Gastroesophageal sphincter (tissue), 4 donors: Measurements from ENCODE around the gene ABL1. TPM values are rescaled to one million over a fixed set of nuclear protein-coding genes. Genes with fewer than 3 reads are reported as not detected.

Experiments
- ATAC-seq: fragments of 150-250 bp; one replicate; pipeline ENCODE4 v1.9.1; 2016; ENCODE audit warnings: mild to moderate bottlenecking, moderate library complexity
- H3K27ac ChIP-seq, 4 donors: fragments of 200-600 bp; sonication (generic) in 3 of 4; 1 replicate in 3 of 4; 2 replicates in 1 of 4; pipeline ENCODE4 v1.5.1; 2016 to 2019
- H3K27me3 ChIP-seq: fragments of 200-600 bp; sonication (generic); one replicate; pipeline ENCODE4 v1.5.1; 2019
- H3K36me3 ChIP-seq, 2 donors: fragments of 200-600 bp; sonication (generic); one replicate each; pipeline ENCODE4 v1.5.1; 2019; ENCODE audit warnings: control low read depth in 1 of 2
- H3K4me1 ChIP-seq, 3 donors: fragments of 200-600 bp; sonication (generic); 1 replicate in 2 of 3; 2 replicates in 1 of 3; pipeline ENCODE4 v1.5.1; 2016 to 2019; ENCODE audit warnings: control low read depth in 2 of 3
- H3K4me3 ChIP-seq, 2 donors: fragments of 200-600 bp; sonication (generic); one replicate each; pipeline ENCODE4 v1.5.1; 2019; ENCODE audit warnings: mild to moderate bottlenecking in 1 of 2, moderate library complexity in 1 of 2
- H3K9me3 ChIP-seq, 3 donors: fragments of 200-600 bp; sonication (generic); one replicate each; pipeline ENCODE4 v1.5.1; 2017 to 2019; ENCODE audit warnings: control low read depth in 2 of 3
- EP300 ChIP-seq: sonication (generic); formaldehyde crosslinking; IDR thresholded peaks from one replicate; pipeline ENCODE4 v1.6.1; 2017; ENCODE audit warnings: antibody characterized with exemption, mild to moderate bottlenecking
- POLR2A ChIP-seq, 2 donors: fragments of 450-650 bp; IDR thresholded peaks; one replicate each; pipeline ENCODE4 v1.6.1; 2017; ENCODE audit warnings: antibody characterized with exemption in 2 of 2, mild to moderate bottlenecking in 2 of 2, moderate library complexity in 1 of 2
- POLR2AphosphoS5 ChIP-seq: sonication (generic); formaldehyde crosslinking; IDR thresholded peaks from one replicate; pipeline ENCODE4 v1.6.1; 2017; ENCODE audit warnings: antibody characterized with exemption
- WGBS, 2 donors: methylation state at CpG; one replicate each; pipeline ENCODE4 v1.1.5; 2018; ENCODE audit warnings: low coverage in 1 of 2; 5-methylcytosine and 5-hydroxymethylcytosine counted together
- total RNA-seq, 4 donors: library from RNA; depleted of rRNA; stranded (reverse); fragments of >200 nt; gene quantifications; one replicate each; pipeline ENCODE4 v1.1.0, GENCODE V29; 2016
- TF ChIP-seq, protein P1 (sequence below), 4 experiments: fragments of 200-600 bp in 2 of 4; fragments of 450-650 bp in 2 of 4; sonication (generic) in 1 of 4; IDR thresholded peaks; one replicate each; pipeline ENCODE4 v1.5.1; 2017 to 2019; ENCODE audit warnings: antibody characterized with exemption in 4 of 4, mild to moderate bottlenecking in 2 of 4, moderate library complexity in 2 of 4

Gene ABL1
- total RNA-seq, 4 donors from 2014 or later, result 81.4 to 147 (median 125) TPM

DNA sequence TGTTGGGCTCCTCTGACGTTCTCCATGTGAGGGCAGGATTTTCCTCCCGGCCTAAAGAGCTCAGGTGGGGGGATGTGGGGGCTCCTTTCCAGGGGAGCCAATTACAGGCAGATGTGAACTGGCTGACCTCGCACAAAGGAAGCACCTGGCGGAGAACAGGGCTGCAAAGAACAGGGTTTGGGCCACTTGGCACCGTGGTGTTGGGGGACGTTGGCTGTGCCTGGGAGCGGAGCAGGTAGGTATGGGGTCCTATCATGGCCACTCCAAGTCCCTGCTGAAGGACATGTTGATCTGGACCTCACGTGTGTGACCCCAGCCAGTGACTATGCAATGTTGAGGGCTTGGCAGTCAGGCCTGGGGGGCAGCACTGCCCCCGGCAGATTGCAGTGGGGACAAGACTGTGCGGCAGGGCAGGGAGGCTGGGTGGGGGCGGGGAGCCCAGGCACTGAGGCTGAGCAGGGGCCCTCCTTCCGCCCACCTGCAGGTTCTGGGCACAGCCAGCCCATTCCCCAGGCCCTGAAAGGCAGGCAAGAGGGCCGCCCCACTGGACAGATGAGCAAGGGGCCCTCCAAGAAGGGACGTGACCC lies 84.6 kb downstream of the ABL1 start:
- TF ChIP-seq, protein P1, sequence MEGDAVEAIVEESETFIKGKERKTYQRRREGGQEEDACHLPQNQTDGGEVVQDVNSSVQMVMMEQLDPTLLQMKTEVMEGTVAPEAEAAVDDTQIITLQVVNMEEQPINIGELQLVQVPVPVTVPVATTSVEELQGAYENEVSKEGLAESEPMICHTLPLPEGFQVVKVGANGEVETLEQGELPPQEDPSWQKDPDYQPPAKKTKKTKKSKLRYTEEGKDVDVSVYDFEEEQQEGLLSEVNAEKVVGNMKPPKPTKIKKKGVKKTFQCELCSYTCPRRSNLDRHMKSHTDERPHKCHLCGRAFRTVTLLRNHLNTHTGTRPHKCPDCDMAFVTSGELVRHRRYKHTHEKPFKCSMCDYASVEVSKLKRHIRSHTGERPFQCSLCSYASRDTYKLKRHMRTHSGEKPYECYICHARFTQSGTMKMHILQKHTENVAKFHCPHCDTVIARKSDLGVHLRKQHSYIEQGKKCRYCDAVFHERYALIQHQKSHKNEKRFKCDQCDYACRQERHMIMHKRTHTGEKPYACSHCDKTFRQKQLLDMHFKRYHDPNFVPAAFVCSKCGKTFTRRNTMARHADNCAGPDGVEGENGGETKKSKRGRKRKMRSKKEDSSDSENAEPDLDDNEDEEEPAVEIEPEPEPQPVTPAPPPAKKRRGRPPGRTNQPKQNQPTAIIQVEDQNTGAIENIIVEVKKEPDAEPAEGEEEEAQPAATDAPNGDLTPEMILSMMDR (IDR thresholded peaks at IDR 0.05), result no peak
- TF ChIP-seq POLR2A (IDR thresholded peaks at IDR 0.05) (no peak), EP300 (no peak), POLR2AphosphoS5 (no peak)
- peaks cover 27% of the 10 kb centered on the region for H3K27me3 ChIP-seq
- 75% methylated on average over 6 of the region's 14 CpGs; no CpG with 5 or more reads in 1 of the 2 donors for WGBS, 2 donors

DNA sequence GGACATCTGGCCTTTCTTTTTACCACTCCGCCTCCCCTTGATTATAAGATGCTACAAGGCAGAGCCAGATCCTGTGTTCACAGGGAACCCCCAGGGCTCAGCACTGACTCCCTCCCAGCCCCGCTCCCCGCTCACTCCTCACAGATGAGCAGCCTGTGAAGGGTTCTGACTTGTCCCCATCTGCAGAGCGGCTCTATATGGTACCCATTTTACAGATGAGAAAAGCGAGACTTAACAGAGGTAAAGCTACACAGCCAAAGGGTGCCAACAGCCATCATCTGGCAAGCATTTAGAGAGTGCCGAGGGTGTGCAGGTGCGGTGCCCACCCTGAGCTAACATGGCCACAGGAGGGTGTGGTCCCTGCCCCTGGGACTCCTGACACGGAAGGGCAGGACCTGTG lies 85.2 kb downstream of the ABL1 start:
- Histone ChIP-seq H3K27ac (no peak overlapping the region), H3K4me1 (peaks cover 0 to 8% (median 0%) of the 10 kb centered on the region in 3 donors), H3K36me3 (no peaks in the 10 kb centered on the region), H3K4me3 (no peak overlapping the region), H3K9me3 (no peaks in the 10 kb centered on the region), H3K27me3 (peaks cover 27% of the 10 kb centered on the region)
- WGBS, 2 donors, result no CpG with 5 or more reads among the region's 8 CpGs
- no peak for ATAC-seq
- TF ChIP-seq POLR2AphosphoS5, result no peak
- TF ChIP-seq POLR2A (IDR thresholded peaks at IDR 0.05), result no peak
- TF ChIP-seq, protein P1 (IDR thresholded peaks at IDR 0.05), result no peak
- no peak for TF ChIP-seq EP300

More for the DNA sequence above, 84.6 kb downstream of the ABL1 start:
- Histone ChIP-seq H3K36me3 (no peaks in the 10 kb centered on the region), H3K4me3 (no peak overlapping the region), H3K9me3 (no peaks in the 10 kb centered on the region), H3K4me1 (peaks cover 0 to 8% (median 0%) of the 10 kb centered on the region in 3 donors), H3K27ac (no peak overlapping the region)
- ATAC-seq, result no peak

DNA sequence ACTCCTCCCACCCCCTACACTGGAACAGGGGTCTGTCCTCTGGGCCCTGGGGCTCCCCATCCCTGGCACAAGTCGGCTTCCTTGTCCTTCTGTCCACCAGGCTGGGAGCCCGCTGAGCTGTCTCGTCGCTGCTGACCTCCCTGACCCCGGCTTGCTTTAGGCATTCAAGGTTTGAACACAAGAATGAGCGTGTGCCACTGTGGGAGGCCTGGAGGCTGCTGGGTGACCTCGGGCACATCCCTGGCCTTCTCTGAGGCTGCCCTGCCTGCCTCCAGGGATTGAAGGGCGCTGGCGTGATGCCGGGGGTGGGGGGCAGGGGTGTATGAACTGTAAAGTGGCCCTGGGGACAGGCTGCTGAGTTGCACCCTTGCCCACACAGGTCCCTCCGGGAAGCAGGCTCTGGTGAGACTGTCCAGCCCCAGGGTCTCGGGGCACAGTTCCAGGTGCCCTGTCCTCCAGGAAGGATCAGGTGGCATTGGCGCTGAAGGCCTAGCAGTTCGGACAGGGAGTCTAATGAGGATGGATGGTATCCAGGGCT lies 85.8 kb downstream of the ABL1 start:
- H3K27ac ChIP-seq, result no peak overlapping the region
- H3K36me3 ChIP-seq, result no peaks in the 10 kb centered on the region
- WGBS, 2 donors, result no CpG with 5 or more reads among the region's 14 CpGs
- H3K27me3 ChIP-seq, result peaks cover 27% of the 10 kb centered on the region
- no peak for ATAC-seq
- H3K9me3 ChIP-seq, result no peaks in the 10 kb centered on the region
- peaks cover 0 to 9% (median 0%) of the 10 kb centered on the region in 3 donors for H3K4me1 ChIP-seq
- TF ChIP-seq, protein P1 (IDR thresholded peaks at IDR 0.05), result no peak
- TF ChIP-seq POLR2A (IDR thresholded peaks at IDR 0.05) (no peak), POLR2AphosphoS5 (no peak), EP300 (no peak)
- no peak overlapping the region for H3K4me3 ChIP-seq

DNA sequence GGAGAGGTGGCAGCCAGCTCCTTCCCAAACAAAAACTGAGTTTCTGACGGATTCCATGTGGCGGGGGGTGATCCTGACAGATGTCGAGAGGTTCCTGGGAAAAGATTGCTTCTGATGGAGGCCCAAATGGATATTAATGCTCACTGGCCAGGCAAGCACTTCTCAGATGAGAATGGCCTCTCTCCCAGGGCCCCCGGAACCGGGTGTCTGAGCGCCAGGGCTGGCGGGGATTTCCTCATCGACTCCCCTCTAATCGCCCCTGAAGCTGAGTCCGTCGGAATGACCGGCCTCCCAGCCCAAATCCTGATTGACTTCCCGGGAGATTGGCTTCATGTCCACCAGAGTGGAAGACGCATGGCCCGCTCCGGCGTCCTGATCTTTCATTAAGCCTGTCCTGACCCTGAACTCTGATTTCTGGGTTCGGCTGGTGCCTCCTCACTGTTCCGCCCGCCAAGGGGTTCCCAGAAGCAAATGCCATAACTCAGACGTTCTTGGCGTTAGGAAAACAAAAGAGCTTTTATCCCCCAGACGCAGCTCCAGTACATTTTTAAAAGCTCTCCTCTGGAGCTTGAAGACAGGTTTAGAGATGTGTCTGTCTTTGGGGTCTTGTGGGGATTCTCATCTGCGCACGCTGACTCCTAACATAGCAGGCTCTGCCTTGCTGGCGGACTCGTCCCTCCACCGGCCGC lies 86.4 kb downstream of the ABL1 start:
- H3K4me1 ChIP-seq, result peaks cover 0 to 12% (median 0%) of the 10 kb centered on the region in 3 donors
- H3K9me3 ChIP-seq, result no peaks in the 10 kb centered on the region

More for the DNA sequence above, 86.4 kb downstream of the ABL1 start:
- H3K27ac ChIP-seq, result no peak overlapping the region
- WGBS, 2 donors, result 52 to 66% methylated on average over 8 to 11 of the region's 29 CpGs
- H3K4me3 ChIP-seq, result no peak overlapping the region
- ATAC-seq, result no peak
- TF ChIP-seq, protein P1 (IDR thresholded peaks at IDR 0.05), result no peak
- TF ChIP-seq EP300 (no peak), POLR2A (IDR thresholded peaks at IDR 0.05) (no peak), POLR2AphosphoS5 (no peak)
- no peaks in the 10 kb centered on the region for H3K36me3 ChIP-seq
- H3K27me3 ChIP-seq, result peaks cover 27% of the 10 kb centered on the region
